ENCODE results near the gene ABHD10. TPM values are rescaled to one million over a fixed set of nuclear protein-coding genes. Genes with fewer than 3 reads are reported as not detected.

Gene ABHD10
- total and polyA plus RNA-seq, 4 experiments from 2014 or later = 34.8 to 40.1 (median 38.7) TPM

DNA sequence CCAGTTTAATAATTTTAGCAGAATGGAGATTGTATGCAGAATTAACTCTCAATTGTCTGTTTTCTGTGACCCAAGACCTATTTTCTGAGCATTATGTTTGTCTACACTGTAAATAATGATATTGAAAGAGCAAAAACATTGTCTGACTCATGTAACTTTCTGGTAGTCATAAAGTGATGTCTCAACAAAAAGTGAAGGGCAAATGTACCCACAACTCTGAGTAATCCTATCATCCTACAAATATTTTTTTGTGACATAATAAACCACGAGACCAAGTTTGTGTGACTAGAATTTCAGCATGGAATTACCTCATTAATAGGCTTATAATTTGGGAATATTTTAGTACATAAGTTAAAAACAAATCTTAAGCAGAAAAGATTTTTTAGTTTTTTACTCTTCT lies 15.4 kb upstream of the ABHD10 start:
- no peaks in the 10 kb centered on the region for H3K9me3 Mint-ChIP-seq
- H3K4me1 Mint-ChIP-seq = peaks cover 2 to 6% (median 4%) of the 10 kb centered on the region in 4 donors
- intact Hi-C loops (cut with micrococcal nuclease) = no loop called here
- DNase-seq = no peak
- no peak overlapping the region for H3K4me3 Mint-ChIP-seq
- ChIA-PET CTCF (ENCODE audit: partially characterized antibody) (interaction anchor here (0.8 to 14.8 kb wide), 4 partner anchors 15 to 246 kb away, joined by 3 to 423 read pairs (median 3); partner anchors contain the start of gene ABHD10), POLR2A (ENCODE audit: partially characterized antibody) (no interaction called here)
- Histone ChIP-seq H3K27ac (ENCODE audit: low read depth, low read length) (no peak overlapping the region), H3K4me1 (ENCODE audit: insufficient read depth, low read length) (no peaks in the 10 kb centered on the region), H3K4me3 (ENCODE audit: low read length in 2 of 2) (no peak overlapping the region), H3K27me3 (ENCODE audit: insufficient read depth, low read length) (no peaks in the 10 kb centered on the region), H3K36me3 (ENCODE audit: insufficient read depth, low read length) (no peaks in the 10 kb centered on the region), H3K9me3 (ENCODE audit: control insufficient read depth in 1 of 2, low read length in 2 of 2) (no peaks in the 10 kb centered on the region)
- no peaks in the 10 kb centered on the region for H3K27me3 Mint-ChIP-seq
- H3K27ac Mint-ChIP-seq = no peak overlapping the region
- H3K36me3 Mint-ChIP-seq = no peaks in the 10 kb centered on the region

DNA sequence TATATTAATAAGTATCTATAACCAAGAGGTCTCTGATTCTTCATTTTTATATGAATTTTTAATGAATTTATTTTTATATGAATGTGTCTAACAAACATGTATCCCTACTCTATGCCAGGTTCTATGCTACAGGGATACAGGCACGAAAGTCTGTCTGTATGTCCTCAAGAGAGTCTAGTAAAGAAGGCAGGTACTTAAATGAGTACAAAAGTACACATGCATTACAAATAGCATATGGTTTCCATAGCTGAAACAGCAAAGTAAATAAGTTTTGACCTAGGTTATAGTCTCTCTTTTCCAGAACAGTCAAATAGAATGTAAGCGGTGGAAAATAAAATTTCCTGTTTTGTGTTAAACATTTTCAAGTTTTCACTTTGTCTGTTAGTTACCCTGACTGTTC lies 13.3 kb upstream of the ABHD10 start:
- H3K9me3 ChIP-seq (ENCODE audit: control insufficient read depth in 1 of 2, low read length in 2 of 2) = no peaks in the 10 kb centered on the region
- no peak overlapping the region for H3K27ac ChIP-seq (ENCODE audit: low read depth, low read length)
- H3K27me3 ChIP-seq (ENCODE audit: insufficient read depth, low read length) = no peaks in the 10 kb centered on the region
- no peak overlapping the region for H3K4me3 Mint-ChIP-seq
- ChIA-PET CTCF (ENCODE audit: partially characterized antibody) (interaction anchor here (0.6 to 14.8 kb wide), 6 partner anchors 14 to 284 kb away, joined by 3 to 423 read pairs (median 4); no protein-coding TSS in a partner anchor), POLR2A (ENCODE audit: partially characterized antibody) (no interaction called here)
- no peaks in the 10 kb centered on the region for H3K36me3 ChIP-seq (ENCODE audit: insufficient read depth, low read length)
- peaks cover 2 to 6% (median 4%) of the 10 kb centered on the region in 4 donors for H3K4me1 Mint-ChIP-seq
- no peak for DNase-seq
- no peak overlapping the region for H3K4me3 ChIP-seq (ENCODE audit: low read length in 2 of 2)
- H3K27ac Mint-ChIP-seq = no peak overlapping the region
- intact Hi-C loops (cut with micrococcal nuclease) = loop anchor here (5.0 kb wide), 1 partner anchor 103 kb away; no protein-coding TSS in a partner anchor
- H3K36me3 Mint-ChIP-seq = no peaks in the 10 kb centered on the region
- H3K27me3 Mint-ChIP-seq = no peaks in the 10 kb centered on the region
- no peaks in the 10 kb centered on the region for H3K4me1 ChIP-seq (ENCODE audit: insufficient read depth, low read length)
- no peaks in the 10 kb centered on the region for H3K9me3 Mint-ChIP-seq

DNA sequence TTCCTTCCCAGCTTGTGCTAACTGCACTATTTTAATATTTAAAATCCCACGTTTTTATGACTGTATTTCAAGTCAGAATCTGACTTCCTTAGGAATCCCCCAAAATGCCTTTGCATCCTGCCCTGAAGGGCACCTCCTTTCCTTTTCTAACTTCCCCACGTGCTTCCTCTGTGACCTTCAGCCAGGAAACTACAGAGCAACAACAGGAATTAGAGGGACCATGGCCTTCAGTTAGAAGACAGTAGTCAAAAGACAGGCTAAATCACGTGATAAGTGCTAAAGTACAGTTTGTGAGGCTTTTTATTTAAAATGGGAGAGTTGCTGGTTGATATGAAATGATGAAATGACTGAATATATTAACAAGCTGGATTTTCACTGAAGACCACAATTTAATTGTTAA lies 11.8 kb upstream of the ABHD10 start:
- Mint-ChIP-seq H3K27ac (peak overlapping the region in 1 of 7 donors; percentile 33), H3K9me3 (no peaks in the 10 kb centered on the region), H3K36me3 (no peaks in the 10 kb centered on the region), H3K4me1 (peaks cover 2 to 6% (median 4%) of the 10 kb centered on the region in 4 donors), H3K27me3 (no peaks in the 10 kb centered on the region), H3K4me3 (no peak overlapping the region)
- ChIA-PET POLR2A (ENCODE audit: partially characterized antibody) (interaction anchor here (0.9 to 2.1 kb wide), 7 partner anchors 11 to 298 kb away, joined by 3 to 15 read pairs (median 4); partner anchors contain the start of genes ABHD10 and PHLDB2), CTCF (ENCODE audit: partially characterized antibody) (interaction anchor here (0.7 to 14.8 kb wide), 26 partner anchors 9 to 393 kb away, joined by 3 to 423 read pairs (median 5); partner anchors contain the start of gene ABHD10)
- no peaks in the 10 kb centered on the region for H3K9me3 ChIP-seq (ENCODE audit: control insufficient read depth in 1 of 2, low read length in 2 of 2)
- no peaks in the 10 kb centered on the region for H3K27me3 ChIP-seq (ENCODE audit: insufficient read depth, low read length)
- intact Hi-C loops (cut with micrococcal nuclease) = loop anchor here (1.0 to 5.0 kb wide), 3 partner anchors 105 to 298 kb away; no protein-coding TSS in a partner anchor
- H3K27ac ChIP-seq (ENCODE audit: low read depth, low read length) = no peak overlapping the region
- H3K4me3 ChIP-seq (ENCODE audit: low read length in 2 of 2) = no peak overlapping the region
- DNase-seq = no peak
- H3K36me3 ChIP-seq (ENCODE audit: insufficient read depth, low read length) = no peaks in the 10 kb centered on the region
- no peaks in the 10 kb centered on the region for H3K4me1 ChIP-seq (ENCODE audit: insufficient read depth, low read length)

DNA sequence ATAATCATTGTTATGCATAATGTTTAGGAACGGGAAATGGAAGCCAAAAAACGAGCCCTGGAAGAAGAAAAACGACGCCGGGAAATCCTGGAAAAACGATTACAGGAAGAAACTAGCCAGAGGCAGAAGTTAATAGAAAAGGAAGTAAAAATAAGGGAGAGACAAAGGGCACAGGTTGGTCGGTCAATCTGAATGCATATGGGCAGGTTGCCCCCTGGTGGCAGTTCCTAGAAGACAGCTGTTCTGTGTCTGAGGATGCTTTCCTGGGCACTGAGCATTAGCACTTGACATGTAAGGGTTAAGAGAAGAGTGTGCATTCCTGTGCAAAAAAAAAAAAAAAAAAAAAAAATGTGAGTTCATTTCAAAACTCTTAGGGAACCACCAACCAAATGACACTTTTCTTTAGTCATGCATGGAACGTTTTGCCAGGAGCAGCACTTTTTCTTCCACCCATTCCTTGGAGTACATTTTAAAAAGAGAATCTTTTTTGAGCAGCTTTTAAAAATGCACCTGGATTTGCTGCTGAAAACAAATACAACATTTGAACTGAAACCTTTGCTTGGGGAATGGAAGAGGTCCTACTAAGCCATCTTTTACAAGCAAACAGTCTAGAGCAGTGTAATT lies 11.1 kb upstream of the ABHD10 start:
- Mint-ChIP-seq H3K4me1 (peaks cover 2 to 6% (median 4%) of the 10 kb centered on the region in 4 donors), H3K27ac (peak overlapping the region in 2 of 7 donors; percentile 43 to 44), H3K27me3 (no peaks in the 10 kb centered on the region), H3K4me3 (peak overlapping the region in 1 of 8 donors; percentile 11), H3K9me3 (no peaks in the 10 kb centered on the region), H3K36me3 (no peaks in the 10 kb centered on the region)
- Histone ChIP-seq H3K9me3 (ENCODE audit: control insufficient read depth in 1 of 2, low read length in 2 of 2) (no peaks in the 10 kb centered on the region), H3K4me3 (ENCODE audit: low read length in 2 of 2) (no peak overlapping the region), H3K27me3 (ENCODE audit: insufficient read depth, low read length) (no peaks in the 10 kb centered on the region), H3K27ac (ENCODE audit: low read depth, low read length) (no peak overlapping the region), H3K4me1 (ENCODE audit: insufficient read depth, low read length) (no peaks in the 10 kb centered on the region), H3K36me3 (ENCODE audit: insufficient read depth, low read length) (no peaks in the 10 kb centered on the region)
- intact Hi-C loops (cut with micrococcal nuclease) = loop anchor here (1.0 to 5.0 kb wide), 3 partner anchors 105 to 298 kb away; no protein-coding TSS in a partner anchor
- ChIA-PET POLR2A (ENCODE audit: partially characterized antibody) (interaction anchor here (0.8 to 2.1 kb wide), 8 partner anchors 11 to 299 kb away, joined by 3 to 15 read pairs (median 4); partner anchors contain the start of genes ABHD10 and PHLDB2), CTCF (ENCODE audit: partially characterized antibody) (interaction anchor here (0.6 to 14.8 kb wide), 36 partner anchors 10 to 417 kb away, joined by 3 to 423 read pairs (median 4); partner anchors contain the start of gene ABHD10)
- DNase-seq = peak; percentile 69 to 77 (median 69)

DNA sequence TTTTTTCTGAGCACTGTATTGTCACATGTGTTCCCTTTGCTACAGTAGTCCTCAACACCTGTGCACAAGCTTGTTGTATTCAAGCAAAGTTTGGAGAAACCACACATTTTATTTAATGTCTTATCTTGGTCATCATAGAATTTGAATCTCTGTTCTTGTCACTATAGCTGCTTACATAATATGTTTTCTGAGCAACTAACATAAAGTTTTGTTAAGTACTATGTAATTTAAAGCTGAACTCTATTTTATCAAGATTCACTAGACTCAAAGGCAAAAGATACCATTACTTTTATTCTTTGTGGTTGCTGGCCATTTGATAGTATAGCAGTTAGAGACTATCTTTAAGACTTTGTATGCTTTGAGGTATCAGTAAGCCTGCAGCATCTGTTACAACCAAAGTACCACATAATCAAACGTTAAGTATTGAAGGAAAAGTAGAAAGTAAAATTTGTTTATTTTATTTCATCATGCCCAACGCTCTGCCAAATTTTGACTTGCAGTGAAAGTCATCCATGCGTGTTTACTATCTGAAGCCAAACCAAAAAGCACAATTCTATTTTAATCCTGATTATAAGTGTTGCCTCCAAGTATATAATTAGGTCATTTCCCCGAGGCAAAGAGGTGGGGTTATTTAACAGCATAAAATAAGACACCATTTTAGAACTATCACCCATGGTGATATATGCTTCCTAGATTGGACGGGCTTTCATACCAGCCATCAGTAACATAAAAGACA lies 10.3 kb upstream of the ABHD10 start:
- CTCF ChIA-PET (ENCODE audit: partially characterized antibody) = interaction anchor here (0.6 to 14.8 kb wide), 34 partner anchors 10 to 417 kb away, joined by 3 to 423 read pairs (median 4); partner anchors contain the start of gene ABHD10
- H3K27me3 ChIP-seq (ENCODE audit: insufficient read depth, low read length) = no peaks in the 10 kb centered on the region
- intact Hi-C loops (cut with micrococcal nuclease) = loop anchor here (5.0 kb wide), 1 partner anchor 106 kb away; no protein-coding TSS in a partner anchor

DNA sequence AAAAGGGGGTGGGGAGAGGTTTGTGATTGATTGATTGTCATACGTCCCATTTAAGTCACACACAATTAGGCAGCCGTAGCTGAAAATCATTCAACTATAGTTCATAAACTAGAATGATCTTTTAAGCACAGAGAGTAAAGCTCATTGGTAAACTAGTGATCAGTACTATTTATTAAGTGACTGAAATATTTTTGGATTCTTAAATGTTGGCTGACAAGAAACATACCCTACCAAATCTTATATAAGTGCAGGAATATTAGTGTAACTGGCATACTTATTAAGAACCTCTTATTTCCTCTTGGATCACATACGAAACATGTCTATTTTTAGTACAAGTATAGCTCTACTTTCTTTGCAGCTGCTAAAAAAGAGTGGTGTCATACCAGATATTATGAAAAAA lies 8.4 kb upstream of the ABHD10 start:
- no peaks in the 10 kb centered on the region for H3K9me3 Mint-ChIP-seq
- no peaks in the 10 kb centered on the region for H3K27me3 Mint-ChIP-seq
- Histone ChIP-seq H3K4me1 (ENCODE audit: insufficient read depth, low read length) (no peaks in the 10 kb centered on the region), H3K27me3 (ENCODE audit: insufficient read depth, low read length) (no peaks in the 10 kb centered on the region), H3K36me3 (ENCODE audit: insufficient read depth, low read length) (no peaks in the 10 kb centered on the region), H3K4me3 (ENCODE audit: low read length in 2 of 2) (no peak overlapping the region), H3K9me3 (ENCODE audit: control insufficient read depth in 1 of 2, low read length in 2 of 2) (no peaks in the 10 kb centered on the region), H3K27ac (ENCODE audit: low read depth, low read length) (no peak overlapping the region)
- POLR2A ChIA-PET (ENCODE audit: partially characterized antibody) = interaction anchor here (1.2 kb wide), 1 partner anchor 10 kb away, joined by 3 read pairs; no protein-coding TSS in a partner anchor
- peaks cover 0 to 1% of the 10 kb centered on the region in 2 donors for H3K36me3 Mint-ChIP-seq
- H3K4me3 Mint-ChIP-seq = no peak overlapping the region
- no peak overlapping the region for H3K27ac Mint-ChIP-seq
- DNase-seq = no peak
- intact Hi-C loops (cut with micrococcal nuclease) = loop anchor here (10.0 kb wide), 1 partner anchor 104 kb away; no protein-coding TSS in a partner anchor
- H3K4me1 Mint-ChIP-seq = peaks cover 2 to 6% (median 4%) of the 10 kb centered on the region in 4 donors
- CTCF ChIA-PET (ENCODE audit: partially characterized antibody) = interaction anchor here (1.3 to 14.8 kb wide), 4 partner anchors 13 to 252 kb away, joined by 3 to 423 read pairs (median 32); no protein-coding TSS in a partner anchor

More for the DNA sequence above, 10.3 kb upstream of the ABHD10 start:
- Histone ChIP-seq H3K27ac (ENCODE audit: low read depth, low read length) (no peak overlapping the region), H3K36me3 (ENCODE audit: insufficient read depth, low read length) (no peaks in the 10 kb centered on the region), H3K4me3 (ENCODE audit: low read length in 2 of 2) (no peak overlapping the region), H3K9me3 (ENCODE audit: control insufficient read depth in 1 of 2, low read length in 2 of 2) (no peaks in the 10 kb centered on the region), H3K4me1 (ENCODE audit: insufficient read depth, low read length) (no peaks in the 10 kb centered on the region)
- no peaks in the 10 kb centered on the region for H3K36me3 Mint-ChIP-seq
- DNase-seq = no peak
- H3K9me3 Mint-ChIP-seq = no peaks in the 10 kb centered on the region
- no peak overlapping the region for H3K4me3 Mint-ChIP-seq
- peaks cover 2 to 6% (median 4%) of the 10 kb centered on the region in 4 donors for H3K4me1 Mint-ChIP-seq
- H3K27me3 Mint-ChIP-seq = no peaks in the 10 kb centered on the region
- no peak overlapping the region for H3K27ac Mint-ChIP-seq
- POLR2A ChIA-PET (ENCODE audit: partially characterized antibody) = interaction anchor here (0.8 to 2.1 kb wide), 5 partner anchors 23 to 300 kb away, joined by 3 to 15 read pairs (median 4); partner anchors contain the start of gene PHLDB2

All from CD4-positive, alpha-beta memory T cell (primary cell).